NK-92 (cell line): ENCODE data around the gene WNT9A.

Source experiments
- DNase-seq: peaks from one replicate; lab custom pipeline; 2025; ENCODE audit not compliant: unreplicated experiment; lab: John Stamatoyannopoulos, UW

Gene WNT9A

DNA sequence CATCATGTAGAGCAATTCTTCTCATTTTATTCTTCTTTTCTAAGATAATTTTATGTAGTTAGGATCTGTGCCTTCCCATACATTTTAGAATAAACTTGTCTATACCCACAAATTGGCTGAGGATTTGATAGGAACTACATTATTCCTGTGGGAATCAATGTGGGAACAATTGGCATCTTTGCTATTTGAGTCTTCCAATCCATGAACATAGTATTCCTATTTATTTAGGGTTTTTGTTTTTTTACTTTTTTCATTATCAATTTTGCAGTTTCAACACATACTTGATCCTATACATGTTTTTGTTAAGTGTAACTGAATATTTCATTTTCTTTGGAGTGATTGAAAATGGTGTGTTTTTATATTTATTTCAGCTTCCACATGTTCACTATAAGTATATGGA, 8.1 kb upstream of the WNT9A start:
- DNase-seq: no peak

DNA sequence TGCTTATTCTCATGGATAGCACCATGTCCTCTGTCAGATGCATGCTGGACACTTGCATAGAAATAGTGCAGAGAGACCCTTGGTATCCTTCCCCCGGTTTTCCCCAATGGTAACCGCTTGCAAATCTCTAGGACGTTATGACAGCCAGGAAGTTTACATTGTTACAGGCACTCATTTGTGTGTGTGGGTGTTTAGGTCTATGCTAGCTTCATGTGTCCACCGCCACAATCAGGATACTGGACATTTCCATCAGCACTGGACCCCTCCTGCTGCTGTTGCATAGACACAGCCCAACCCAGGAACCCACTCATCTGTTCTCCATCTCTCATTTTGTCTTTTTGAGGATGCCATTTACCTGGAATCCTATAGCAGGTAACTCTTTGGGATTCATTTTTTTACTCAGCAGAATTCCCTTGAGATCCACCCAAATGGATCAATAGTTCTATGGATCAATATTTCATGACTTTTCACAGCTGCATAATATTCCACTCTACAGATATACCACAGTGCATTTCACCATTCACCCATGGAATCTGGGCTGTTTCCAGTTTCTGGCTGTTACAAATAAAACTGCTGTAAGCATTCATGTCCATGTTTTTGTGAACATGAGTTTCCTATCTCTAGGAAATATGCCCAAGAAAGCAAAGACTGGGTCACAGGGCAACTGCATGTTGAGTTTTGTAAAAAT, 6.6 kb upstream of the WNT9A start:
- DNase-seq: no peak

DNA sequence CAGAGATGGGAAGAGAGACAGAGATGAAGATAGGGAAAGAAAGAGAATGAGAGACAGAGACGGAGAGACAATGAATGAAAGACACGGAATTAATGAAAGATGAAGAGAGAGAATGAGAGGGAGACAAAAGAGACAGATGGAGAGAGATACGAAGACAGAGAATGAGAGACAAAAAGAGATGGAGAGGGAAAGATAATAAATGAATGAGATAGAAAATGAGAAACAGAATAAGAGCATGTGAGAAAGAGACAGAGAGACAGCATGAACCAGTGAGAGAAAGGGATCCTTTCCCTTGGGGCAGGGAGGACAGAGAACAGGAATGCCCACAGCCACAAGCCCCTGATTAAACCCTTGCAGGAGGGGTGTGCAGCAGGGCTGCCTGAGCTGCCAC, 5.3 kb upstream of the WNT9A start:
- DNase-seq: no peak

DNA sequence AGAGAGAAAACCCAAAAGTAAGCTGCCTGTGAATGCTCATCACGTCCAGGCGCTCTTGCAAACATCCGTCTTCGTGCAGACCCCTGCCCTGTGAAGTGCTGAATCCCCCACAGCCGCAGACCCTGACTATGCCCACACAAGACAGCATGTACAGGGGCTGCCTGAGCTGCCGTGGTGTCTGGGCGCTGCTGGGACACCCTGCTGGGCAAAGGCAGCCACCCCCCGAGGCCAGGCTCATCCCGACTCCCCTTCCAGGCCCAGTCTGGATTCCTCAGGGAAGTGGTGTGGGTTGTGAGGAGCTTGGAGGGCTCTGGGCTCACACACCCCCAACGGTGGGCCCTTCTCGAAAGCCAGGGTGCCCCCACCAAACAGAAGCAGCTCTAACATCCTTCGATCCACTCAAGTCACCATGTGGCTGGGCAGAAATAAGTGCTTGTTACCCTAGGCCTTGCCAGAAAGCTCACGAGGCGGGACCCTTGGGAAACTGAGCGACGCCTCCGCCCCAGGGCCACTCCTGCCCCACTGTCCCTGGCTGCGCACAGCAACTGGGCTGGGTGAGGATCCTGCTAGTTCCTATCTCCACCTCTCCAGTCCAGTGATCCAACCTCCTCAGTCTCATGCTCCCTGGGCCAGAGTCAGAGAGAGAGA, 4.8 kb upstream of the WNT9A start:
- no peak for DNase-seq

DNA sequence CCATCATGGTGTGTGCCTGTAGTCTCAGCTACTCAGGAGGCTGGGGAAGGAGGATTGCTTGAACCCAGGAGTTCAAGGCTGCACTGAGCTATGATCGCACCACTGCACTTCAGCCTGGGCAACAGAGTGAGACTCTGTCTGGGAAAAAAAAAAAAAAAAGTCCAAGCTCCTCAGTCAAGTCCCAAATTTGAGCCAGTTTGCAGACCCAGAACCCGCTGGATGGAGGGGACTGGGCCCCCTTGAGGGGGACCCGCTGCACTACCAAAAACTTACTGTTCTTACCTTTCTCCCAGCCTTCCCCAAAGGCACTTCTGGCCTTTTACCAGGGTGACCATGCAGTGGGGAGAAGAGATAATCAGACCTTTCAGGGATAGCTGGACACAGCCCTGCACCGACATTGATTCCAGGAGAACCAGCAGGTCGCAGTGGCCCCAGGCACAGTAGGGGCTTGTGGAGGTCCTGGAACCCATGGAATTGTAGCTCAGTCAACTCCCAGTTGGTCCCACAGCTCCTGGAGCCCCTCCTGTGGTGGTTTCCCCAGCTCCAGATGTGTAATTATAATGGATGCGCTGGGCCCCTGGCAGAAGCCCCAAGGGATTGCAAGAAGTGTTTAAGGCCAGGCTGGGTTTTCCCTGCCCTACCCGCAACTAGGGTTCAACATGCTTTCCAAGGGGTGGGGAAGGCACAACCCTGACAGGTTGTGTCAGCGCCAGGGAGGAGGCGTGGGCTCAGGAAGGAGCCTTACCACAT, 4.1 kb upstream of the WNT9A start:
- no peak for DNase-seq

DNA sequence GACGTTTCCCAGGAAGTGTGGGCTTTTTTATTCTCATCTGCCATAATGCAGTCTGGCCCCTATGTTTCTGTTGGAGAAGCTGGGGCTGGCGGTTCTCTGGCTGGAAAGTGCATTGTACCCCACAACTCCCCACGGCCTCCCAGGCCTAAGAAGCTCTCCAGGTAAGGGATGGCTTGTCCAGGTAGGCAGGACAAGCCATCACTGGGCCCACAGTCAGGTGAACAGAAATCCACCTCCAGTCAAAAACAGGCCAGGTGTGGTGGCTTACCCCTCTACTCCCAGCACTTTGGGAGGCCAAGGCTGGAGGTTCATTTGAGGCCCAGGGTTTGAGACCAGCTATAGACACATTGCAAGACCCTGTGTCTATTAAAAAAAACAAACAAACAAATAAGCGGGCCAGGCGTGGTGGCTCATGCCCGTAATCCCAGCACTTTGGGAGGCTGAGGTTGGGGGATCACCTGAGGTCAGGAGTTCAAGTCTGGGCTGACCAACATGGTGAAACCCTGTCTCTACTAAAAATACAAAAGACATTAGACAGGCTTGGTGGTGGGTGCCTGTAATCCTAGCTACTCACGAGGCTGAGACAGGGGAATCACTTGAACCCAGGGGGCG, 3.1 kb upstream of the WNT9A start:
- no peak for DNase-seq

DNA sequence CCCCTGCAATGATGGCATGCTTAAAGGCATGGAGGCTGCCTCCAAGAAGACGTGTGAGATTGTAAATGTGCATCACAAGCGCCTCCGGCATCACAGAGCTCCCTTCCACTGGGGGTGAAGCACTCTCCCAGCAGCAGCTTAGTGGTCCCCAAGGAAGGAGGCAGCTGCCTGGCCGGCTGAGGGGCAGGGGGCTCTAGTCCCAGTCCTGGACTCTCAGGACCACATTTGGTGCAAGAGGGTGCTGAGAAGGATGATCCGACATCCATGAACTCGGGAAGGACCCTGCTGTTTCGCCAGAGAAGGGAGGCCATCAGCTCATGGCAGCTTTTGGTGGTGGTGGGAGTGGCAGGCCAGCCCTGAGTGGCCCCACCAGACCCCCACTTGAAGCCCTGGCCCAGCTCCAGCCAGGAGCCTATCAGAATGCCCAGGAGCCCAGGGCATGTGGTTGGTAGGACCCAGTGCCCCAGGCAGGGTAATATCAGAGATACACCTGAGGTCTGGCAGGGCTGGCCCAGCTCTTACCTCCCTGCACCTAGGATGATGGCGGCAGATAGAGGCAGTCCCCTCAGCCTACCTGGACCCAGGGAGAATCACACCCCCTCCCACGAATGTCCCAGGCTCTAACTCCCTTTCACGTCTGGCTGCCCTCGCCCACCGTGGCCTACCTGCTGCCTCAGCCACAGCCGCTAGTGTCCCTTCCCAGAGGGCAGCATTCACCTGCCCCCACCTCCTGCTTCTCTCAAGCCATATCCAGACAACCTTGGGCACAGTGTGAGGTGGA, 2.4 kb upstream of the WNT9A start:
- DNase-seq: no peak

DNA sequence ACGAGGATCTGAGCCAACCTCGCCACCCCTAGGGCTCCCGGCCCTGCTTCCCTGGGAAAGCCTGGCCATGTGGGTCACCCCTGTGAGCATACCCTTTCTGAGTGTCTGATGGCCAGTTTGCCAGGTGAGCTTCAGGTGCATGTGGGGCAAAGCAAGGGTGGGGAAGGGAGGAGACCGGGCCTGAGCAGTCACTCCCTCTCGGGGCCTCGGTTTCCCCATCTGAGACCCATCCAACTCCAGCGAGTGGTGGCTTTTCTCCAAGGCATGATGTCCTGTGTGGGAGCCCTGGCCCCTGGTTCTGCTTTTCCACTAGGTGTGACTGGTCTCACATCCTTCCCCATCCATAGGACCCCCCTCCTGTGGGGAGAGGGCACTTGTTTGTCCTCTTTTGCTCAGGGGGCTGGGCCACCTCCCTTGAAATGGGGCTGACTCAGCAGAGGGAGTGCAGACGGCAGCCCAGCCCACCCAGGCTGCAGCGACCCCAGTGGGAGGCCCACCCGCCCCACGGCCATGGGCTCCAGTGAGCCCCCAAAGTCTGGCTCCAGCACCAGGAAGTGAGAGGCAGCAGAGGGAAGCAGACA, 1.7 kb upstream of the WNT9A start:
- no peak for DNase-seq

DNA sequence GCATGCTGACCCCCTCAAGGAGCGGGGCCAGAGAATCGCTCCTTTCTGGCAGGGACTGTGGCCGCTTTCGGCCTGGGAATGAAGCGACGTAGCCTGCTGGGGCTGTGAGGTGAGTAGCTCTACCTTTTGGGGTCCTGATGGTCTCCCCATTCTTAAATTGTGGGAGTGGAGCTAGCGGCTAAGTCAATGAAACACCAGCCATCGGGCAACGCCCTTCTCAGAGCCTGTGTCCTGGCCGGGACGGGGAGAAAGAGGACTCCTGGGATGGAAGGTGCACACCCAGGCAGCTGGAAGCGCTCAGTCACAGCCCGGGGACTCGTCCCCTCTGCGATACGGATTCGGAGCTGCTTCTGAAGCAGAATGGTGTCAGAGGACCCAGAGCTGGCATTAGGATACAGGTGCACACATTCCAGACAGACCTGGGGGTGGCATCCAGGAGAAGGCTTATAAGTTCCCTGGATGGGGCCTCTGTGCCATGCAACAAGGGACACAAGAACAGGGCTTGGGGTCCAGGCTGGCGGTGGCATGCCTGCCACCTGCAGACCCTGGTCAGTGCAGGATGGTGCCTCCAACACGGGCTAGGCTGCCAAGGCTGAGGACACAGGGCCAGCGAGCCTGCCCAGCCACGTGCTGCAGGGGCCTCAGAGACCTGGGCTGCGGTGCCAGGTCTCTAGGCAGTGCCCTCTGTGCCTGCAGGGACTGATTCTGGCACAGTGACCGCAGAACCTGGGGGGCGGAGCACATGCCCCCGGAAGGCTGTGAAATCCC, 945 bp upstream of the WNT9A start:
- no peak for DNase-seq

DNA sequence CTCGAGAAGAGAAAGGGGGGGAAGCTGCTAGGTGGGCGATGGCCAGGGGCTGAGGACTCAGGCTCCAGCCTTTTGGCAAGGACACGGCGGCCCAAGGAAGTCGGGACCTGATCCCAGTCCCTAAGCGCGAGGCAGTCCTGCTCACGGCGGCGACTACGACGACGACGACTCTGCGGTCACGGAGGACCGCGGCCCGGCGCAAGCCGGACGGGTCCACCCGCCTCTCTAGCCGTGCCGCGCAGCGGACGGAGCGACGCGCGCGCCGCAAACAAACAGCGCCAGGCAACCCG, 401 bp downstream of the WNT9A start:
- DNase-seq: no peak

DNA sequence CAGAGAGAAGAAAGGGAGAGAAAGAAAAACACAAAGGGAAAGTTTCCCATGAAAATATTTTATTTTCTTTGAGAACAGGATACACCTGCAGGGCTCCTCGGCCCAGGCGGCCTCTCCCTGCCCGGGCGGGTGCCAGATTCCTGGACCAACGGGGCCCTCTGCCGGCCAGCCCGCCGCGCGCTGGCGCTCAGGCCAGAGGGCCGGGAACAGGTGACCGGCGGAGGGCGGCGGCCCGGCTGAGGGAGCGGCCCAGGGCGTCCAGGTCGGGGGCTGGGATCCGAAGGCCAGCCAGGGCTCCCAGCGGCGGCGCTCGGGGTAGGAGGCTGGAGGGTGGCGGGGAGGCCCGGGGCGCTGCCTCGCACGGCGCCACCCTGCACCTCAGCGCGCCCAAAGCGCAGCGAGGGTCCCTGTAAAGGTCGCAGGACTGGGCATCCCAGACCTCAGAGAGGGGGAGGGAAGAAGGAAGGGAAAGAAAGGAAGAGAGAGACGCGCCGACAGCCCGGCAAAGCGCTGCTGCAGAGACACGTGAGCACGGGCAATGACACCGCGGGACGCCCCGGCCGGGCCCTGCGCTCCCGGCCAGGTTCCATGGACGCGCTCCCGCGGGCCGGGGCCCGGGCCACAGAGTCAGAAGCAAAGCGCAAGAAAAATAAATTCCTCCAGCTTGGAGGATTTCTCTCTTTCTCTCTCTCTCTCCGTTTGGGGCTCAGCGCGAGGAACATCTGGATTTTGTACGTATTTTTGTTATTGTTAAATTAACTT, 927 bp downstream of the WNT9A start:
- no peak for DNase-seq

DNA sequence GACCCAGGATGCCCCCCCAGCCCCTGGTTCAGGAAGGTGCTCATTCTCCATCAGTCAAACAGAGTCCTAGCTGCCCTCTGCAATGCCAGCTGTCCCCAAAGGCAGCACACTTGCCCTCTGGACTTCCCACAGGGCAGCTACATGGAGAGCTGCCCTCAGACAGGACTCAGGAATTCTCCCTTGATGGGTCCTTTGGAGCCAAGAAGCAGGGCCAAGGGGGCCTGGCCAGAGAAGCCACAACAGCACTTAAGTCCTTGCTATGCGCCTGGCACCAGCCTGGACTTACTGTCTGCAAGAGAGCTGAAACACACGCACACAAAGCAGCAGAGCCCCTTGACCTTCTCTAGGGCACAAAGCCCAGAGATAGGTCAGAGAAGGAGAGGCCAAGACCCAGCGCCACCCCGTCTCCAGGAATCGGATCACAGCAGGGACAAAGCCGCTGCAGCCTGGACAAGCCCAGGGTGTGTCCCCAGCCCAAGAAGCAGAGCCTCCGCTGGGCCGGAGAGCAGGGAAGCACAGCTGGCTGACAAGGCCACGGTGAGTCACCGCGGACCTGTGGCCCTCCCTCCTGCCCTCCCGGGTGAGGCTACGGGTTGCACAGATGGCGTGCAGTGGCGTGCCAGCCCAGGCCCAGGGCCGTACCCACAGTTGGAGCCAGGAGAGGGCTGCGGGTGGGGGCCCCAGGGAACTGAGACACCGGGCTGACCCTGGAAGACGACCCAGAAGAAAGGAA, 1.7 kb downstream of the WNT9A start:
- DNase-seq: no peak

DNA sequence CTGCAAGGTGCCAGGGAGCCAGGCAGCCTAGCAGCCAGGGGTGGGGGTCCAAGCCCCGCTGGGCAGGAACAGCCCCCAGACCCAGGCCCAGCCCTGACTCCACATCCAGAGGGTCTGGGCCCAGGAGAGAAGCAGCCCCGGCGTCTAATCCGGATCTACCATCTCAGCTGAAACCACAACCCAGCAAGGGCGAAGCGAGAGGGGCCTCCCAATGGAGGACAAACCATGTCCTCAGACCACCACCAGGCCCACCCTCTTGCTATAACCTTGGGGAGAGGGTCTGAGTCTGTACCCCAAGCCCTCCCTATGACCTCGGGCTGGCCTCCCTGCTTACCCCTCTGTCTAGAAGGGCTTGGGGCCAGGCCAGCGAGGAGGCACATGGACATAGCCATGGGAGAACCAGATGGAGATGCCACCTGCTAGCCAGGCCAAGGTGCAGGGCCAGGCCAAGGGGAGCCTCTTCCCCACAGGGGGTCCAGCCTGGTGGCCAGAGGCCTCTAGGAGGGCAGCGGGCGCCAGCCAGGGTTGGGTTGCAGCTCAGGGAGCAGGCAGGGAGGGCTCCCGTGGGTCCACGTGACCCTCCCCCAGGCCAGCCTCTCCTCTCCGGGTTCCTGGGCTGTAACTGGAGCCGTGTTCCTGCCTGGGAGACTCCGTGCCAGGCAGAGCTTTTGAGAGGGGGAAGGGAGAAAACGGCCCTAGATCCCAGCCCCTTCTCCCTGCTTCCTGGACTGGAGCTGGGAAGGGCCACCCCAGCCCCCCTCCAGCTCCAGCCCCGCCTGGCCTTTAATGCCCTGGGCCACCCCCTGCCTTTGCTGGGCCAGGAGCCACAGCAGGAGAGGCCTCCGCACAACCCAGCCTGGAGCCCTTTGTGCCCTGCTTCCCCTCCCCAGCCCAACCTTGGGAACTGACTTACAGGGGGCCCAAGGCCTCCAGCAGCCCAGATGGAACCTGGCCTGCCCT, 2.5 kb downstream of the WNT9A start:
- no peak for DNase-seq

DNA sequence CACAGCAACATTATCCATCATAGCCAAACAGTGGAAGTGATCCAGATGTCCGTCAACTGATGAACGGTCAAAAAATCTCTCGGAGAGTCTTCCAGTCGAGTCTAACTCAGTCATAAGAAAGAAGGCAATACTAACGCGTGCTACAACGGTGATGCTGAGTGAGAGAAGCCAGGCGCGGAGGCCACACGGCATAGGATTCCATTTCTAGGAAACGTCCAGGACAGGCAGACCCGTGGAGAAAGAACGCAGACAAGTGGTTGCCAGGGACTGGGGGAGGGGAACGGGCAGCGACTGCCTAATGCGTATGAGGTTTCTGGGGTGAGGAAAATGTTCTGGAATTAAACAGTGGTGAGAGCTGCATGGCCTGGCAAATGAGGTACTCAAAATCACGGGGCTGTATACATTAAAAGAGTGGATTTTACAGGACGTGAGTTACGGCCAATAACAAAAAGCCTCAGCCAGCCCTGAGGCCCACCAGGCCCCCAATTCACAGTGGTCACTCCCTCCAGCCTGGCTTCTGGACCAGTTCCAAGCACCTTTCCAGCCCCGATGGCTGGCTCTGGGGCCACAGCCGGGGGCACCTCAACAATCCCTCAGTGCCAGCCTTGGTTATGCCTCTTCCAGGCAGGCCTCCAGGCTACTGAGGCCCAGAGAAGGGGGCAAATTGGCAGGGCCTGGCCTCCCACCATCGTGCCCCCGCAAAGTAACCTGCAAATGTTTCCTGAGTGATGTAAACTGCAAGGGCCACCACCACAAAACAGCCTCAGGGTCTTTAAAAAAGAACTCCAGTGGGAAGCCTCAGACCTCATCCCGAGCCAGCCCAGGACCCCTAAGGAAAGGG, 3.4 kb downstream of the WNT9A start:
- DNase-seq: no peak

DNA sequence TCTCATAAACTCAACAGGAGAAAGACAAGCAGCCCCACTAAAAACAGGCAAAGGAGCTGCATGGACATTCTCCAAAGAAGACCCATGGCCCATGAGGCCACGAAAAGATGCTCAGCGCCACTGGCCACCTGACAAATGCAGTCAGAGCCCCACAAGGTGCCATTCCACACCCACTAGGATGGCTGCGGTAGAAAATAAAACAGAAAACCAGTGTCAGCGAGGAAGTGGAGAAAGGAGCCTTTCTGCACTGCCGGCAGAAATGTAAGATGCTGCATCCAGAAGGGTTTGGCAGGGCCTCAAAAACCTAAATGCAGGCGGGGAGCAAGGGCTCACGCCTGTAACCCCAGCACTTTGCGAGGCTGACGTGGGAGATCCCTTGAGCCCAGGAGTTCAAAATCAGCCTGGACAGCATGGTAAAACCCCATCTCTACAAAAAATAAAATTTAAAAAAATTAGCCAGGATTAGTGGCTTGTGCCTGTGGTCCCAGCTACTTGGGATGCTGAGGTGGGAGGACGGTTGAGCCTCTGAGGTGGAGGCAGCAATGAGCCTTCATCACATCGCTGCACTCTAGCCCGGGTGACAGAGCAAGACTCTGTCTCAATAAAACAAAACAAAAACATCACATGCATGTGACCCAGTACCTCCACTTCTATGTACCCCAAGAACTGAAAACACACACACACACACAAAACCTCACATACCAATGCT, 4.2 kb downstream of the WNT9A start:
- no peak for DNase-seq

DNA sequence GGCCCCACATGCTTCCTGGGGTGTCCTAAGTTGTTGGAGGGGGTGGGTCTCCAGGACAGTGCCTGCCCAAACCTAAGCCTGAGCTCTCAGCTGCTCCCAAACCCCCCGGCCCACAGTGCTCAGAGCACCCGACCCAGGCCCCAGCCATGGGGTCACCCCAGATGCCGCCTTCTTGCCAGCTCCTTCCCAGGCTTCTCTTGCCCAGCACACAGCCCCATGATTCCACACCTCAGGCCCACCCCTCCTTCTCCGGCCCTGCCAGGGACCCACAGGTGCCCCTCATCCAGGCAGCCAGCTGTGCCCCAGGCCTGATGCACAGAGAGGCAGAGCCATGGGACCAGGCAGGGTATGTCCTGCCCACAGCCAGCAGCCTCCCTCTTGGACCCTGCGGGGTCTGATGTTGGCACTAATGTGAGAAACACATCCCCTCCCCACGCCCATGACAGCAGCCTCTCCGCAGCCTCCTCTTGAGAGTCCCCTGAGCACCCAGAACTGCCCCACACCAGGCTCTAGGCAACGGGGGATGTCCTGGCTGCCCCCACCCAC, 4.9 kb downstream of the WNT9A start:
- DNase-seq: no peak
